ENCODE results near the gene ARIH1.
"Not testable (repeated sequence)": the region's sequence is repeated elsewhere in the genome, so short reads cannot be mapped to it uniquely, and the experiment has no call there.

The ARIH1 gene

GRCh38 chr15:72473614-72474465 lies at the start of gene ARIH1:
Gene ARIH1 (plus strand): TSS chr15:72474330. CDS start chr15:72474640, 310 bp downstream.
- peak; percentile 97 for DNase-seq

DNA sequence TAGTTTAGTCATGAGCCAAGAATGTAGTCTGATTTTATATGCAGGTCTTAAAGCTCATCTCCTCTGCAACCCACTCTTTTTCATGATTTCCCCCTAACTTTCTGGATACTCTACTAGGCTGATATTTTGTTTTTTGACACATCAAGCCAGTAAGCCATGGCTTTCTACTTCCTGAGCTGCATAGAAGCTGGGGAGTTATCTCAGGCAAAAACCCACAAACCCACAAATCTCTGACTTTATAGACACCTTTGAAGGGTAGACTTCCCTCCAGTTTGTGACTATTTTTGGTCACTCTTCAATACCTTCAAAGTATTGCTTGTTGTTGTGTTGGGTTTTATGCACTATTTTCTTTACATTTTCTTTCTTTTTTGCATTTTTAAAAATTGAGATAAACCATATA lies 47.4 kb upstream of the ARIH1 start:
- DNase-seq, result no peak

DNA sequence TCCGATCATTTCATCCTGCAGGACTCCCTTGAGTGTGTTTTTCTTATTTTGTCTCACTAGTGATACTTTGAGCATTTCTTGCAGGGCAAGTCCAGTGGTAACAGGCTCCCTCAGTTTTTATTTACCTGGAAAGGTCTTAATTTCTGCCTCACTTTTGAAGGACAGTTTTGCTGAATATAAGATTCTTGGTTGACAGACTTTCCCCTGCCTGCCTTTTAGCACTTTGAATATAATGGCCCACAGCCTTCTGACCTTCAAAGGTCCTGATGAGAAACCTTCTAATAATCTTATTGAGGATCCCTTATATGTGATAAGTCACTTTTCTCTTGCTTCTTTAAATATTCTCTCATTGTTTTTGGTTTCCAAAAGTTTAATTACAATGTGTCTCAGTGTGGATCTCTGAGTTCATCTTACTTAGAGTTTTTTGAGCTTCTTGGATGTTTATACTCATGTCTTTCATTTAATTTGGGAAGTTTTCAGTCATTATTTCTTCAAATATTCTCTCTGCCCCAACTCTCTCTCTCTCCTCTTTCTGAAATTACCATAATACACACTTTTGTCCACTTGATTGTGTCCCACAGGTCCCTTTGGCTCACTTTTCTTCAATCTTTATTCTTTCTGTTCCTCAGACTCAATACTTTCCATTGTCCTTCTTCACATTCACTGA lies 36.3 kb upstream of the ARIH1 start:
- DNase-seq, result no peak

DNA sequence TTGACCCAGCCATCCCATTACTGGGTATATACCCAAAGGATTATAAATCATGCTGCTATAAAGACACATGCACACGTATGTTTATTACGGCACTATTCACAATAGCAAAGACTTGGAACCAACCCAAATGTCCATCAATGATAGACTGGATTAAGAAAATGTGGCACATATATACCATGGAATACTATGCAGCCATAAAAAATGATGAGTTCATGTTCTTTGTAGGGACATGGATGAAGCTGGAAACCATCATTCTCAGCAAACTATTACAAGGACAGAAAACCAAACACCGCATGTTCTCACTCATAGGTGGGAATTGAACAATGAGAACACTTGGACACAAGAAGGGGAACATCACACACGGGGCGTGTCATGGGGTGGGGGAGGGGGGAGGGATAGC lies 31.3 kb upstream of the ARIH1 start:
- not testable (repeated sequence) for DNase-seq

DNA sequence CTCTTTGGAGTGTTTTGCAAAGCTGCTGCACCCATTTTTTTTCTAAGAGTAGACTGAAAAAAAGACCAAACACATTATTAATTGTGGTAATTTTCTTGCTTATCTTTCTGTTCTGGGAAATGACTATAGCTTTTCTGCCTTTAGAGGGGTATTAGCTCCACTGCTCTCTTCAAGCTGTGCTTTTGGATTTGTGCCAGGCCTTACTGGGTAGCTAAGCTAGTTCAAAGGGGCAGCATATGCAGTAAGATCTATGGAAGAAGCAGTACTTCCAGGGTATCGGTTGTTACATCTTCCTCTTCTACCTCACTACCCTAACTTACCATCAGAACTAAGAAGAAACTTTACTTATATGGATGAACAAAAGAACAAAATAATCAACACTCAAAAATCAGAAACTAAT lies 28.7 kb upstream of the ARIH1 start:
- DNase-seq, result no peak

DNA sequence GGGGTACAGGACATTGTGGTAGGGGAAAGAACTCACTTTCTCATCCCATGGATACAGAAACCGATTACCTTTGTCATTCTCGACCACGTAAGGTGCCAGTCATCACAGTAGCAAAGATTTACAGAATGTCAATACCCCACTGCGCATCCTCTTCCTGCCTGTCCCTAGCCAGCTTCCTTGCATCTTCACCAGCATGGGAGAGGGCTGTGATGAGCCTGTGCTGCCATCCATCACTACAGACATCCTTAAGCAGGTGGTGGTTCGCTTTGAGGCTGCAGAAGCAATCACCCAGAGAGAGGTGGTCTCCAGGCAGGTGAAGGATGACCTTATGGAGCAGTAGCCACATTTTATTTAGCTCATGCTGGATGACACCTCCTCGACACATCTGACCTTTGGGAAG lies 23.3 kb upstream of the ARIH1 start:
- DNase-seq, result no peak

- DNase-seq, result no peak
Measured at GRCh38 chr15:72451224-72451623, 22.9 kb upstream of the ARIH1 start.

DNA sequence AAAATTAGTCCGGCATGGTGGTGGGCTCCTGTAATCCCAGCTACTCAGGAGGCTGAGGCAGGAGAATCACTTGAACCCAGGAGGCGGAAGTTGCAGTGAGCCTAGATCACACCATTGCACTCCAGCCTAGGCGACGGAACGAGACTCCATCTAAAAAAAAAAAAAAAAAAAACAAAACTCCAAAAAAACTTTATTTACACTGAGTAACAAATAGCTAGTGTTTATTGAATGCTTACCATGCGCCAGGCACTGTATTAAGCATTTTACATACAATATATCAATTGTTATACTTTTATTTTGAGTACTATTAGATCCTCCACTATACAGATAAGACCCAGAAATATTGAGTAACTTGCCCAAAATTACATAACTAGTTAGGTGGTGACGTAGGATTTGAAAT lies 17.4 kb upstream of the ARIH1 start:
- DNase-seq, result no peak

DNA sequence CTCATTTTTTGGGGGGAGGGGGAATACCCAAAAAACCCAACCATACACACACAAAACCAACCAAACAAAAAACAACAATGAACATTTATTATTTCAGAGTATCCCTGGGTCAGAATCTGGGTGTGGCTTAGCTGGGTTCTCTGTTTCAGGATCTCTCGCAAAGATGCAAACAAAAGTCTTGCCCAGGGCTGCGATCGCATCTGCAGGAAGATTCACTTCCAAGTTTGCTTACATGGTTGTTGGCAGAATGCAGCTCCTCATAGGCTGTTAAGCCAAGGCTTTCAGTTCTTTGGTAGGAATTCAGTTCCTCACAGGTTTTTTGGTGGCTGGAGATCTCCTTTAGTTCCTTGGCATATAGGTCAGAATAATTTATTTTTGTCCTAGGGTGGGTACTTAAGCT lies 13.7 kb upstream of the ARIH1 start:
- DNase-seq, result no peak

DNA sequence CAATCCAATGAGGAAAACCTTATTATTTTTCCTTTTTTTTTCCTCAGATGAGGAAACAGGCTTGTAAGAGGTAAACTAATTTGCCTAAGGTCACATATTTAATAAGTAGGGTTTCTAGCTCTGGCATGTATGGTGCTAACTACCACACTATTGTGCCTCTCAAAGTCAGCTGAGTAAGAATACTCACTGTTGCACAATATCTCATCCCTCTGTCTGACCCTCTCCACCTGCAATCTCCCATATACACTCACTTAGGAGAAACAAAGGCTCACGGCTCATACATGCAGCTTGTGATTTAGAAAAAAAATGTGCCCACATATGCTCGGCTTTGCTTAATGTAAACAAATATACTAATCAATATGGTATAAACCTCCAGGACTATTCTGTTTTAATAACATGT lies 10.4 kb upstream of the ARIH1 start:
- DNase-seq, result no peak

- no peak for DNase-seq
Measured at GRCh38 chr15:72464251-72464650, 9.9 kb upstream of the ARIH1 start.

DNA sequence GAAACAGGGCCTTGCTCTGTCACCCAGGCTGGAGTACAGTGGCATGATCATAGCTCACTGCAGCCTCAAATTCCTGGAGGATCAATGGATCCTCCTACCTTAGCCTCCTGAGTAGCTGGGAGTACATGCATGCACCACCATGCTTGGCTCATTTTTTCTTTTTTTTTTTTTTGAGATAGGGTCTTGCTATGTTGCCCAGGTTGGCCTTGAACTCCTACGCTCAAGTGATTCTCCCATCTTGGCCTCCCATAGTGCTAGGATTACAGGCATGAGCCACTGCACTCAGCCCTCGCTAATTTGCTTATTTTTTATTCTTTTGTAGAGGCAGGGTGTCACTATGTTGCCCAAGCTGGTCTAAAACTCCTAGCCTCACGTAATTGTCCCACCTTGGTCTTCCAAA lies 6.0 kb upstream of the ARIH1 start:
- no peak for DNase-seq

GRCh38 chr15:72472992-72473610 lies 1.0 kb upstream of the ARIH1 start:
- peak; percentile 41 for DNase-seq

DNA sequence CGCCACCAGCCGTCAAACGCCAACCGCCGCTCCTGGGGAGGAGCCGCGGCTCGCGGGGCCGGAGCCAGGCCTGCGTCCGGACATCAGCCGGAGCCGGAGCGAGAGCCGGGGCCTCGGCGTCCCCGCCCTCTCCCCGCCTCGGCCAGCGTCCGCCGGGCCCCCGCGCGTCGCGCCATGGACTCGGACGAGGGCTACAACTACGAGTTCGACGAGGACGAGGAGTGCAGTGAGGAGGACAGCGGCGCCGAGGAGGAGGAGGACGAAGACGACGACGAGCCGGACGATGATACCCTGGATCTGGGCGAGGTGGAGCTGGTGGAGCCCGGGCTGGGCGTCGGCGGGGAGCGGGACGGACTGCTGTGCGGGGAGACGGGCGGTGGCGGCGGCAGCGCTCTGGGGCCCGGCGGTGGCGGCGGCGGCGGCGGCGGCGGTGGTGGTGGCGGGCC lies 359 bp downstream of the ARIH1 start:
- DNase-seq, result no peak

DNA sequence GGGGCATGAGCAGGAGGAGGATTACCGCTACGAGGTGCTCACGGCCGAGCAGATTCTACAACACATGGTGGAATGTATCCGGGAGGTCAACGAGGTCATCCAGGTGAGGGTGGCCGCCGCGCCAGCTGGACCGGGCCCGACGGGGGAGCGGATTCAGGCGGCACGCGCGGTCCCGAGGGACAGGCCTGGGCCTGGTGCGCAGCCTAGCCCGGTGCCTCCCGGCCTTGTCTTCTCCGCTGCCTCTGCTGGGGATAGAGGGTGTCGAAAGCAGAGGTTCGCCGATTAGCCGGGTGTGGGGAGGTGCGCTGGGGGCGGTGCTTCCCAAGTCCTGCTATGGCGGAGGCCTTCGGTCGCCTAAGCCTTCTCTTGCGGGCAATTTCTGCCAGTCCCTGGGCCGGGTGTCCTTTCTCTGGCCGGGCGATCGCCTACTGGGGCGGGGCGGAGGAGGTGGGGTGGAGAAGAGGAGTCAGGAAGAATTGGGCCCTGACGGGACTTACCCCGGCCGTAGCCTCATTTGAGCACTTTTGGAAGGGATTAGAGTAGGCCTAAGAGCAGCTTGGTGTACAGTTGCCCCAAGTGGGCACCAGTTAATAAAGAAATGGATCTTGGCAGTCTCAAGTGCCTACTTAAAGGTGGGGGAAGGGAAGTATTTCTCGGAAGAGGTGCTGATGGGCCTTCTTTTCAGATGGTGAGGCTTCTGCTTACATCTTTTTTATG lies 940 bp downstream of the ARIH1 start:
- DNase-seq, result peak; percentile 74

DNA sequence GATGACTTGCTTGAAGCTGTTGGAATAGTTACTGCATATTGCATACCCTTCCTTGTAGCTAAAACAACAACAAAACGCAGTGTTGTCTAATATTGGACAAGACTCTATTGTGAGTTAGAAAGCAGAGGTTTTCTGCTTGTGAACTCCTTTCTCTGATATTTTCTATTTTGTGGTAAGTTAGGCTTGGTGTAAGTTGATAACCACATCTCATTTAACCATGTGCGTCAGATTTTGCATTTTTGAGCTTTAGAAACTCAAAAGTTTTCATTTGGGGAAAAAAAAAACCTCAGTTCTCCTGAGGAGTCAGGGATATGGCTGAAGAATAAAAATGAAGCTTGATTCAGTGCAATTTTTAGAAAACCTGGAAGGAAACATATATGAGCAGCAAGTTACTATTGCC lies 1.5 kb downstream of the ARIH1 start:
- no peak for DNase-seq

- not testable (repeated sequence) for DNase-seq
Measured at GRCh38 chr15:72476330-72476729, 2.2 kb downstream of the ARIH1 start.

DNA sequence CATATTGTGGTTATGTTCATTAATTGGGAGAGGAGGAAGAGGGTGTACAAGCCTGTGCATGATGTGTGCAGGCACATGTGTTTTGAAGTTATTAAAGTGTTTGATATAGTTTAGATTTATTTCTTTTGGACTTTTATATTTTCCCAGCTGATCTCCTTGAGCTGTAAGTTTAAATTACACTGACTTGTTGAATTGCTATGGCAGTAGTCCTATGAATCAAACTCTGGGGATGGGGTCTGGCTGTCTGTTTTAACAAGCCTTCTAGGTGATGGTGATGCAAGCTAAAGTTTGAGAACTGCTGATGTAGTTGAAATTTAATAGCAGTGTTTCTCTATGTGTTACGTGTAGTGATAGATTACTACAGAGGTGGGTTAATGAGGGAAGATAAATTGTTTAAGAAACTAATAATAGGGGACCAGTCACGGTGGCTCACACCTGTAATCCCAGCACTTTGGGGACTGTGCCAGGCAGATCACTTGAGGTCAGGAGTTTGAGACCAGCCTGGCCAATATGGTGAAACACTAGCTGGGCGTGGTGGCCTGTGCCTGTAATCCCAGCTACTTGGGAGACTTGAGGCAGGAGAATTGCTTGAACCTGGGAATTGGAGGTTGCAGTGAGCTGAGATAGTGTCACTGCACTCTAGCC lies 7.0 kb downstream of the ARIH1 start:
- DNase-seq, result no peak

- DNase-seq, result no peak
Measured at GRCh38 chr15:72482275-72482674, 8.1 kb downstream of the ARIH1 start.

DNA sequence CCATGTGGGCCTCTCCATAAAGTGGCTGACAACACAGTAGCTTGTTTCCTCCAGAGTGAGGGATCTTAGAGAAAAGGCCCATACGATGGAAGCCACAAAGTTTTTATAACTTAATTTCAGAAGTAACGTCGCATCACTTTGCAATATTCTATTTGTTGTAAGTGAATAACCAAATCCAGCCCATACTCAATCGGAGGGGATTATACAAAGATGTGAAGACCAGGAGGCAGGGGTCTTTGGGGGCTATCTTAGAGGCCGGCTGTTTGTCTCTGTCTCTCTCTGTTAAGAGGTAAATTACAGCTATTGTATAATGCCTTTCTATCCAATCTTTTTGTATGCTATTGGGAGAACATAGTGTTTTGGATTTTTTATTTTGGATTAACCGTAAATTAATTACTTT lies 9.1 kb downstream of the ARIH1 start:
- DNase-seq, result no peak

DNA sequence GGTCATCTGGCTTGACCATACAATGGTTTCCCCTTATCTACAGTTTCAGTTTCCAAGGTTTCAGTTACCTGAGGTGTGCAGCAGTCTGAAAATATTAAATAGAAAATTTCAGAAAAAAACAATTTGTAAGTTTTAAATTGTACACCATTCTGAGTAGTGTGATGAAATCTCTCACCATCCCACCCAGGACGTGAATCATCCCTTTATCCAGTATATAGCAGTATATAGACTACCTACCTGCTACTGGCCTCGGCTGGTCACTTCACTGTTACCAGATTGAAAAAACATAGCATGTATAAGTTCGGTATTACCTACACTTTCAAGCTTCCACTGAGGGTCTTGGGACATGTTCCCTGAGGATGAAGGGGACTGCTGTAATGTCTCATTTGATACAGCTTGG lies 12.0 kb downstream of the ARIH1 start:
- no peak for DNase-seq

GRCh38 chr15:72487070-72487797 lies 13.1 kb downstream of the ARIH1 start:
- peak; percentile 31 for DNase-seq
